ENCODE measurements around the gene IGBP1. TPM values are rescaled to one million over a fixed set of nuclear protein-coding genes. Genes with fewer than 3 reads are reported as not detected.

Gene IGBP1
- total and polyA plus RNA-seq, 10 of the 15 experiments (the other 5 are each of a cell fraction or from before 2014, with no cell fraction given) = 29.7 to 120 (median 58.7) TPM

DNA sequence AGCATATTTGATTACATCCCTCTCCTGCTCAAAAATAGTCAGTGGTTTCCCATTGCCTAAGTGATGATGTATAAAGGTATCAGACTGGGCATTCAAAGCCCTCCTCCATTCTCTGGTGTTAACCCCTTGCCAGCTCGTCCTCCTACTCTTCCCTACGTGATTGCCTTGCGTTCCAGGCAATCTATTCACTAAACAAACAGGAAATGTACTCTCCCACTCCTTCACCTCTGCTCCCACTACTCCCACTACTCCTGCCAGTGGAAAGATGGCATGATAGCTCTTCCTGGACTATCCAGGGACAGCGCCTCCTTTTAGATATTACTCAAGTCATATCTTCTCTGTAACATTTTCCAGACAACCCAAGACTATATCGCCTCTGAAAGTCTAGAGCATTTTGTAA, 49.8 kb downstream of the IGBP1 start:
- ChIA-PET CTCF (interaction anchor here (1.5 kb wide), 1 partner anchor 50 kb away, joined by 4 read pairs; the partner anchor contains the start of gene IGBP1), SMC1A (ENCODE audit: uncharacterized antibody, unreplicated experiment) (no interaction called here)
- FAIRE-seq = no peak

More for the DNA sequence above, 49.8 kb downstream of the IGBP1 start:
- no peak for DNase-seq (ENCODE audit: low read depth, low spot score)
- Histone ChIP-seq H3K27me3 (replicated peaks in 1 of 2; ENCODE audit: control insufficient read depth in 2 of 2, insufficient read depth in 2 of 2, low read length in 1 of 2) (no peaks in the 10 kb centered on the region), H3K79me2 (ENCODE audit: control insufficient read depth, insufficient read depth, low read length) (no peaks in the 10 kb centered on the region), H2AFZ (ENCODE audit: control insufficient read depth, low read depth, low read length) (no peak overlapping the region), H3K9ac (ENCODE audit: control insufficient read depth, insufficient read depth, low read length) (no peak overlapping the region), H3K9me3 (replicated peaks; ENCODE audit: control insufficient read depth, insufficient read depth, low read length) (no peaks in the 10 kb centered on the region), H3K27ac (ENCODE audit: control insufficient read depth, insufficient read depth) (no peak overlapping the region), H3K4me3 (no peak overlapping the region), H3K4me1 (ENCODE audit: control insufficient read depth, insufficient read depth, low read length) (no peaks in the 10 kb centered on the region), H3K4me2 (ENCODE audit: control insufficient read depth, insufficient read depth) (no peak overlapping the region), H3K36me3 (ENCODE audit: control insufficient read depth in 2 of 2, insufficient read depth in 2 of 2, low read length in 1 of 2) (no peaks in the 10 kb centered on the region), H4K20me1 (ENCODE audit: control insufficient read depth, insufficient read depth) (no peaks in the 10 kb centered on the region)
- no peak for TF ChIP-seq NFXL1 (IDR thresholded peaks at IDR 0.05; ENCODE audit: borderline replicate concordance)
- no peak for TF ChIP-seq ATF3 (IDR thresholded peaks at IDR 0.05; ENCODE audit: borderline replicate concordance, extremely low read depth, low read depth, low read length)
- no peak for TF ChIP-seq PAX5 (IDR thresholded peaks at IDR 0.05; ENCODE audit: borderline replicate concordance, low read depth, low read length)
- no peak for TF ChIP-seq MYC (IDR thresholded peaks at IDR 0.05; ENCODE audit: insufficient read depth, insufficient read length, insufficient replicate concordance, low read length, severe bottlenecking)
- TF ChIP-seq RAD51 (IDR thresholded peaks at IDR 0.05) = no peak
- no peak for TF ChIP-seq ZNF274 (IDR thresholded peaks at IDR 0.05; ENCODE audit: insufficient read depth, insufficient read length)
- no peak for TF ChIP-seq USF1 (IDR thresholded peaks at IDR 0.05; ENCODE audit: borderline replicate concordance, extremely low read length, insufficient read depth, low read depth, low read length)
- no peak for TF ChIP-seq ATF2 (IDR thresholded peaks at IDR 0.05; ENCODE audit: low read length)
- no peak for TF ChIP-seq POLR2A (IDR thresholded peaks at IDR 0.05; ENCODE audit: low read depth, low read length)
- no peak for TF ChIP-seq IKZF1 (conservative IDR thresholded peaks at IDR 0.05)
- TF ChIP-seq POU2F2 (IDR thresholded peaks at IDR 0.05; ENCODE audit: borderline replicate concordance, low read depth, low read length) = no peak
- TF ChIP-seq BRCA1 (IDR thresholded peaks at IDR 0.05; ENCODE audit: low read depth, low read length) = no peak
- no peak for TF ChIP-seq ZBTB4 (CRISPR knock-in tag; IDR thresholded peaks at IDR 0.05)
- TF ChIP-seq, protein P1, sequence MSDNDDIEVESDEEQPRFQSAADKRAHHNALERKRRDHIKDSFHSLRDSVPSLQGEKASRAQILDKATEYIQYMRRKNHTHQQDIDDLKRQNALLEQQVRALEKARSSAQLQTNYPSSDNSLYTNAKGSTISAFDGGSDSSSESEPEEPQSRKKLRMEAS (IDR thresholded peaks at IDR 0.05; ENCODE audit: low read depth, low read length) = no peak
- no peak for TF ChIP-seq JUND (IDR thresholded peaks at IDR 0.05; ENCODE audit: low read depth, low read length)
- in situ Hi-C loops (cut with MboI) (no loop called here), intact Hi-C loops (cut with micrococcal nuclease; ENCODE audit: unreplicated experiment) (no loop called here)
- no TSS peak for BruUV-seq (replicated peaks)
- ChIA-PET RAD21 (ENCODE audit: unreplicated experiment) (no interaction called here), POLR2A (no interaction called here)
- no peak for ATAC-seq
- WGBS (ENCODE audit: insufficient coverage, insufficient replicate concordance, low lambda C conversion rate, missing lambda C conversion rate) = 48% methylated on average over 5 of the region's 5 CpGs

All from GM12878 (cell line).